Right renal pelvis (tissue), 4 donors: ENCODE measurements around the gene ADCY3. TPM values are rescaled to one million over a fixed set of nuclear protein-coding genes. Genes with fewer than 3 reads are reported as not detected.

Source experiments
- DNase-seq, 4 donors: peaks; one replicate each; pipeline ENCODE4 v3.0.0-alpha.2; 2013; ENCODE audit warnings: low read depth in 4 of 4, low spot score in 3 of 4, missing footprints in 1 of 4
- polyA plus RNA-seq, 4 donors: library from polyadenylated mRNA; unstranded; fragments of 120-200 nt; gene quantifications; one replicate each; pipeline ENCODE4 v1.2.1, GENCODE V29; 2013; ENCODE audit not compliant: insufficient read length in 4 of 4

Gene ADCY3
- 10 to 100 TPM; 19.6 to 27.0 (median 23.4) TPM for polyA plus RNA-seq

- peak in 3 of 4 donors; percentile 5 to 20 (median 10) for DNase-seq
Measured at GRCh38 chr2:24920098-24920808, at the start of gene ADCY3. Gene ADCY3, minus strand, starts transcription at chr2:24920237. Its CDS starts 1,250 bp downstream, at chr2:24918987.

GRCh38 chr2:24969784-24970183, 49.7 kb upstream of the ADCY3 start:
- no peak for DNase-seq

- DNase-seq, result no peak
Measured at GRCh38 chr2:24961903-24962302, 41.9 kb upstream of the ADCY3 start.

GRCh38 chr2:24959761-24960160, 39.7 kb upstream of the ADCY3 start:
- no peak for DNase-seq

- DNase-seq, result no peak
Measured at GRCh38 chr2:24958411-24958935, 38.4 kb upstream of the ADCY3 start.

GRCh38 chr2:24957976-24958375, 37.9 kb upstream of the ADCY3 start:
- no peak for DNase-seq

GRCh38 chr2:24957221-24957620, 37.2 kb upstream of the ADCY3 start:
- DNase-seq, result no peak

GRCh38 chr2:24955921-24956320, 35.9 kb upstream of the ADCY3 start:
- no peak for DNase-seq

- no peak for DNase-seq
Measured at GRCh38 chr2:24955232-24955631, 35.2 kb upstream of the ADCY3 start.

GRCh38 chr2:24950102-24950501, 30.1 kb upstream of the ADCY3 start:
- no peak for DNase-seq

- DNase-seq, result no peak
Measured at GRCh38 chr2:24948506-24948905, 28.5 kb upstream of the ADCY3 start.

GRCh38 chr2:24947561-24948157, 27.6 kb upstream of the ADCY3 start:
- DNase-seq, result no peak

- DNase-seq, result no peak
Measured at GRCh38 chr2:24945907-24946306, 25.9 kb upstream of the ADCY3 start.

- DNase-seq, result no peak
Measured at GRCh38 chr2:24943427-24944053, 23.5 kb upstream of the ADCY3 start.

- DNase-seq, result no peak
Measured at GRCh38 chr2:24939353-24939752, 19.3 kb upstream of the ADCY3 start.

- no peak for DNase-seq
Measured at GRCh38 chr2:24937236-24937635, 17.2 kb upstream of the ADCY3 start.

GRCh38 chr2:24935145-24935544, 15.1 kb upstream of the ADCY3 start:
- DNase-seq, result no peak

GRCh38 chr2:24932715-24933114, 12.7 kb upstream of the ADCY3 start:
- no peak for DNase-seq

- DNase-seq, result no peak
Measured at GRCh38 chr2:24930768-24931167, 10.7 kb upstream of the ADCY3 start.

- DNase-seq, result no peak
Measured at GRCh38 chr2:24929230-24929629, 9.2 kb upstream of the ADCY3 start.

GRCh38 chr2:24928036-24928435, 8.0 kb upstream of the ADCY3 start:
- no peak for DNase-seq
